ENCODE results near the gene CIC.

DNA sequence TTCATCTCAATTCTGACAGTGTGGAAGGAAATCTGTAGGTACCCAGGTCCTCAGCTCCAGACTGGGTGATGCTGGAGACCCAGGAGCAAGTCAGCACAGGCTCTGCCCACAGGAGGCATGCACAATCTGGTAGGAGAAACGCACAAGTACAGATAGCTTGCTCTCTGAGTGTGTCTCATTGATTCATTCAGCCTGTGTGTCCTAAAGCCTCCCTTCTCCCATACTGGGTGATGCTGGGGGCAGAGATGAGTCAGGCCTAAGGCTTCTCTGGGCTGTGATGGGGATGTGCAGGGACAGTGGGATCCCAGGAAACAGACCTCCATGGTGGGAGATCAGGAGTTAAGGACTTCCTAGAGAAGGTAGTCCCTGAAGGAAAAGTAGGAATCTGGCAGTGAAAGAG, 42.2 kb upstream of the CIC start:
- TF ChIP-seq, protein P1, sequence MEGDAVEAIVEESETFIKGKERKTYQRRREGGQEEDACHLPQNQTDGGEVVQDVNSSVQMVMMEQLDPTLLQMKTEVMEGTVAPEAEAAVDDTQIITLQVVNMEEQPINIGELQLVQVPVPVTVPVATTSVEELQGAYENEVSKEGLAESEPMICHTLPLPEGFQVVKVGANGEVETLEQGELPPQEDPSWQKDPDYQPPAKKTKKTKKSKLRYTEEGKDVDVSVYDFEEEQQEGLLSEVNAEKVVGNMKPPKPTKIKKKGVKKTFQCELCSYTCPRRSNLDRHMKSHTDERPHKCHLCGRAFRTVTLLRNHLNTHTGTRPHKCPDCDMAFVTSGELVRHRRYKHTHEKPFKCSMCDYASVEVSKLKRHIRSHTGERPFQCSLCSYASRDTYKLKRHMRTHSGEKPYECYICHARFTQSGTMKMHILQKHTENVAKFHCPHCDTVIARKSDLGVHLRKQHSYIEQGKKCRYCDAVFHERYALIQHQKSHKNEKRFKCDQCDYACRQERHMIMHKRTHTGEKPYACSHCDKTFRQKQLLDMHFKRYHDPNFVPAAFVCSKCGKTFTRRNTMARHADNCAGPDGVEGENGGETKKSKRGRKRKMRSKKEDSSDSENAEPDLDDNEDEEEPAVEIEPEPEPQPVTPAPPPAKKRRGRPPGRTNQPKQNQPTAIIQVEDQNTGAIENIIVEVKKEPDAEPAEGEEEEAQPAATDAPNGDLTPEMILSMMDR (IDR thresholded peaks at IDR 0.05): no peak
- no peak for TF ChIP-seq ZFX (IDR thresholded peaks at IDR 0.05; ENCODE audit: borderline replicate concordance)
